NCI-H82 treated with DMSO at 0.1 percent for 48 hours (cell line): Measurements from ENCODE around the gene ASPRV1.

Experiments
- DNase-seq: peaks from one replicate; lab custom pipeline; 2025; ENCODE audit not compliant: unreplicated experiment; lab: John Stamatoyannopoulos, UW

The ASPRV1 gene

GRCh38 chr2:69943843-69944525, 17.4 kb downstream of the ASPRV1 start:
- no peak for DNase-seq

GRCh38 chr2:69943000-69943842, 18.2 kb downstream of the ASPRV1 start:
- no peak for DNase-seq

GRCh38 chr2:69940691-69941090, 20.7 kb downstream of the ASPRV1 start:
- no peak for DNase-seq

- DNase-seq = no peak
Observed at GRCh38 chr2:69939722-69940121, 21.7 kb downstream of the ASPRV1 start.

GRCh38 chr2:69937968-69938367, 23.5 kb downstream of the ASPRV1 start:
- DNase-seq = no peak

- no peak for DNase-seq
Observed at GRCh38 chr2:69936906-69937305, 24.5 kb downstream of the ASPRV1 start.

GRCh38 chr2:69935011-69935410, 26.4 kb downstream of the ASPRV1 start:
- DNase-seq = no peak

GRCh38 chr2:69934614-69934908, 26.9 kb downstream of the ASPRV1 start:
- no peak for DNase-seq

- no peak for DNase-seq
Observed at GRCh38 chr2:69933839-69934613, 27.4 kb downstream of the ASPRV1 start.

- DNase-seq = no peak
Observed at GRCh38 chr2:69933254-69933828, 28.1 kb downstream of the ASPRV1 start.

GRCh38 chr2:69932596-69932922, 28.9 kb downstream of the ASPRV1 start:
- no peak for DNase-seq

GRCh38 chr2:69931832-69932595, 29.4 kb downstream of the ASPRV1 start:
- DNase-seq = no peak

GRCh38 chr2:69926849-69927515, 34.4 kb downstream of the ASPRV1 start:
- no peak for DNase-seq

GRCh38 chr2:69923116-69923515, 38.3 kb downstream of the ASPRV1 start:
- DNase-seq = no peak

- no peak for DNase-seq
Observed at GRCh38 chr2:69918401-69918800, 43.0 kb downstream of the ASPRV1 start.

GRCh38 chr2:69917852-69918251, 43.6 kb downstream of the ASPRV1 start:
- no peak for DNase-seq

- no peak for DNase-seq
Observed at GRCh38 chr2:69916106-69916505, 45.3 kb downstream of the ASPRV1 start.

- no peak for DNase-seq
Observed at GRCh38 chr2:69914950-69915945, 46.2 kb downstream of the ASPRV1 start, which contains the start of gene MXD1. Gene MXD1 (plus strand): TSS chr2:69915109. CDS start chr2:69915331, 222 bp downstream.
